Skeletal muscle tissue (tissue), 4 donors: ENCODE data around the gene AFG3L2. TPM values are rescaled to one million over a fixed set of nuclear protein-coding genes. Genes with fewer than 3 reads are reported as not detected.

Experiments used
- H3K27ac ChIP-seq: one replicate; pipeline ENCODE4 v1.7.0; 2013; ENCODE audit warnings: mild to moderate bottlenecking, low read depth, low read length, inconsistent platforms
- H3K27me3 ChIP-seq, 3 donors: one replicate each; pipeline ENCODE4 v1.7.0; 2013; ENCODE audit warnings: low read length in 3 of 3; ENCODE audit not compliant: control insufficient read depth in 3 of 3, insufficient read depth in 3 of 3
- H3K36me3 ChIP-seq, 3 donors: one replicate each; pipeline ENCODE4 v1.7.0; 2013; ENCODE audit warnings: low read length in 3 of 3; ENCODE audit not compliant: control insufficient read depth in 3 of 3, insufficient read depth in 3 of 3
- H3K4me1 ChIP-seq, 3 donors: one replicate each; pipeline ENCODE4 v1.7.0; 2013; ENCODE audit warnings: low read length in 3 of 3, mild to moderate bottlenecking in 3 of 3; ENCODE audit not compliant: control insufficient read depth in 3 of 3, insufficient read depth in 3 of 3
- H3K4me3 ChIP-seq, 3 donors: one replicate each; pipeline ENCODE4 v1.7.0; 2013; ENCODE audit warnings: low read length in 3 of 3
- H3K9ac ChIP-seq, 3 donors: one replicate each; pipeline ENCODE4 v1.7.0; 2013; ENCODE audit warnings: low read length in 3 of 3, mild to moderate bottlenecking in 3 of 3, moderate library complexity in 2 of 3, low read depth in 1 of 3
- H3K9me3 ChIP-seq, 3 donors: one replicate each; pipeline ENCODE4 v1.7.0; 2013; ENCODE audit warnings: low read length in 3 of 3; ENCODE audit not compliant: control insufficient read depth in 3 of 3
- total RNA-seq: library from RNA; depleted of rRNA; stranded (reverse); fragments of >200 nt; gene quantifications from one replicate; pipeline ENCODE4 v1.2.3, GENCODE V29; 2014
- donor health status: Osteomylitis.

AFG3L2 gene
- total RNA-seq, 1 donor from 2014 or later, result 60.5 TPM

DNA sequence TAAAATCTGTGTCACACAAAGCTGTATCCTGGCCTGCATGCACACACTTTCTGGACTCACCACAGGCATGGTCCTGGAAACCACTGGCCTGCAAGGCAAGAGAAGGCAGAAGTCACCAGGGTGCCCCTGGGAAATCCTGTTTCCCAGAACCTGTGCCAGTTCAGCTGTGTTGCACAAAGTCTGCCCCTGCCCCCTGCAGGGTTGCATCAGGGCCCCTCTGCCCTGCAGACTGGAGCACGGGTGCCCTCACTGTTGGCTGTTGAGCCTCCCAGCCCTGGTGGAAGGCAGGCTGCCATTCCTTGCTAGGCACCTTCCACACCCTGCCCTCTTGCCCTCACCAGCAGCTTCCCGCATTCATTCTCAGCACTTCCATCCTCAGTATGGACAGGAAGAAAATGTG, 86.9 kb downstream of the AFG3L2 start:
- H3K9me3 ChIP-seq, result no peaks in the 10 kb centered on the region
- H3K9ac ChIP-seq, result no peak overlapping the region
- no peaks in the 10 kb centered on the region for H3K36me3 ChIP-seq
- H3K27me3 ChIP-seq, result peaks cover 2 to 23% (median 11%) of the 10 kb centered on the region in 3 donors
- peaks cover 15 to 18% (median 15%) of the 10 kb centered on the region in 3 donors for H3K4me1 ChIP-seq
- no peak overlapping the region for H3K4me3 ChIP-seq
- H3K27ac ChIP-seq, result no peak overlapping the region

DNA sequence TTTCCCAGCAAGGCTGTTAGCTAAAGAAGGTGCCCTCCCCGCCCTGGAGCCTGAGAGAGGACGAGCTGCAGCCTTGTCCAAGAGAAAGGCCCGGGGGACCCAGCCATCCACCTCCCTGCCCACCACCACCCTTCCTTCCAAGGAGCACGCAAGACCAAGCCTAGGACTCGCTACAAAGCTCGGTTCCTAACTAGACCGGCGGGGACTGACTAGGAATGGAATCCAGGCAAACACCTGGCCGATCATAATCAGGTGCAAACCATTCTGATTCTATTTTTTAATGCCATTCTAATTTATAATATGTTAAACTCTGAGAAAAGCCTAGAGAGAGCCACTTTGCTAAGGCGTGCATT, 88.6 kb downstream of the AFG3L2 start:
- Histone ChIP-seq H3K9ac (peak overlapping the region; percentile 59 to 76 (median 74)), H3K4me3 (peak overlapping the region; percentile 71 to 78 (median 74))

DNA sequence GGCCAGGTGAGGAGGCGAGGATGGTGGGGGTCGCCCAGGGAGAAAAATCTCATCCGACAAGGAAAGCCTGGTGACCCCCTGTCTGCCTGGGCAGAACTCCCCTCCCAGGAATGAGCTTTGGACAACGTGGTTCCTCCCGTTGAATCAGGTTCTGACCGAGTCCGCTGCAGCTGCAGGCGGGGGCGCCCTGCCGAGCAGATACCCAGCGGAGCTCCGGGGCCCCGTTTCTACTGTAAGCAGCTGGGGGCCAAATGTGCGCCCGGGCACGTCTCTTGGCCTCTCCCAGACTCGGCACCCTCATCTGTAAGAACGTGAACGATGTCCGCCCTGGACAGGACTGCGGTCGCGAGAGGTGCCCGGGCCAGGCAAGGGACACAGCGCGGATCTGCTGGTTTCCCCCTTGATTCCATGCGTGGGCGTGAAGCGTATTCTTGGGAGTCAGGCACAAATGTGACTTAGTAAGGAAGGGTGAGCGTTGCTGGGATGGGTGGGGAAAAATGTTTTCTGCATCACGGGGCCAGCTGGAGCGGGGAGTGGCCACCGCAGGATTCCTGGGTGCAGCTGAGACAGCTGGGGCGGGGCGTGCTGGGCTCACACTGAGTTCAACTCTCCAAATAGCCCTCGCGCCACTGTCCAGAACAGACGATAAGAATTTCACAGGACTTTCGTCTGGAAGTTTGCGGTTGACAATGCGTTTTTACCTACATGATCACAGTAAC, 89.2 kb downstream of the AFG3L2 start:
- no peaks in the 10 kb centered on the region for H3K36me3 ChIP-seq
- peak overlapping the region; percentile 71 to 78 (median 74) for H3K4me3 ChIP-seq
- peak overlapping the region; percentile 61 to 76 (median 74) for H3K9ac ChIP-seq

More for the DNA sequence above, 88.6 kb downstream of the AFG3L2 start:
- peaks cover 0 to 15% (median 11%) of the 10 kb centered on the region in 3 donors for H3K27me3 ChIP-seq
- peak overlapping the region; percentile 47 for H3K27ac ChIP-seq
- peaks cover 15 to 18% (median 15%) of the 10 kb centered on the region in 3 donors for H3K4me1 ChIP-seq
- no peaks in the 10 kb centered on the region for H3K36me3 ChIP-seq
- no peaks in the 10 kb centered on the region for H3K9me3 ChIP-seq

GRCh38 chr18:12287131-12287681, 89.8 kb downstream of the AFG3L2 start:
- peak overlapping the region; percentile 71 to 78 (median 74) for H3K4me3 ChIP-seq
- H3K27ac ChIP-seq, result no peak overlapping the region

More for the DNA sequence above, 89.2 kb downstream of the AFG3L2 start:
- H3K27ac ChIP-seq, result peak overlapping the region; percentile 47
- no peaks in the 10 kb centered on the region for H3K9me3 ChIP-seq
- peaks cover 0 to 15% (median 11%) of the 10 kb centered on the region in 3 donors for H3K27me3 ChIP-seq
- H3K4me1 ChIP-seq, result peaks cover 15 to 18% (median 15%) of the 10 kb centered on the region in 3 donors

DNA sequence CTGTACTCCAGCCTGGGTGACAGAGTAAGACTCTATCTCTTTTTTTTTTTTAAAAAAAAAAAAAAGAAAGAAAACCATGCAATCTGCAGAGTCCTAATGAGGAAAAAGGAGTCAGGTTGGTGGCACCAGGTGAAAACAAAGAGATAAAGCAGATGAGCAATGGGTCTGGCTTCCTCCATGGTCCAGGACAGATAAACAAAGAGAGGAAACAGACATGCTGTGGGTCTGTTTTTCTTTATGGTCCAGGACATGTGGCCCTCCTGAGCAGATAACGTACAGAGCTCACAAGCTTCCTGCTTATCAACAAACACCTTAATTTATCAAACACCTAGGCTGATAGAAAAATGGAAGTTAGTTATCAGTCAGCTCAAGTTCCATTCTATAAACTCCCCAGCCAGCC, 93.4 kb downstream of the AFG3L2 start:
- Histone ChIP-seq H3K4me1 (peaks cover 19 to 29% (median 21%) of the 10 kb centered on the region in 3 donors), H3K9me3 (no peaks in the 10 kb centered on the region), H3K36me3 (no peaks in the 10 kb centered on the region), H3K9ac (no peak overlapping the region), H3K27me3 (peaks cover 0 to 7% (median 5%) of the 10 kb centered on the region in 3 donors), H3K4me3 (no peak overlapping the region), H3K27ac (no peak overlapping the region)

More at GRCh38 chr18:12287131-12287681, 89.8 kb downstream of the AFG3L2 start:
- Histone ChIP-seq H3K27me3 (peaks cover 0 to 15% (median 11%) of the 10 kb centered on the region in 3 donors), H3K9me3 (no peaks in the 10 kb centered on the region), H3K36me3 (no peaks in the 10 kb centered on the region), H3K4me1 (peaks cover 15 to 18% (median 15%) of the 10 kb centered on the region in 3 donors), H3K9ac (peak overlapping the region in 2 of 3 donors; percentile 61 to 76)

DNA sequence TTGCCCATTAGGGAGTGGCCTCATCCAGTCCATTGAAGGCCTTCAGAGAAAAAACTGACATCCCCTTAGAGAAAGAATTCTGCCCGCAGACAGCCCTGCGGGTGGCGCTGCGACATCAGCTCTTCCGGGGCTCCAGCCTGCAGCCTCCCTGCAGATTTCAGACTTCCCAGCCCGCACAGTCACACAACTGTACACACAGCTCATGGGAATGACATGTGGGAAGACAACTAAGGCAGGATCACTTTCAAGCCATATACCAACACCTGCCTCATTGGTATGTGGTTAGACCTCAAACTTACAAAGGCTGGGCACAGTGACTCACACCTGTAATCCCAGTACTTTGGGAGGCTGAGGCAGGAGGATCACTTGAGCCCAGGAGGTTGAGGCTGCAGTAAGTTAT, 93.8 kb downstream of the AFG3L2 start:
- Histone ChIP-seq H3K36me3 (no peaks in the 10 kb centered on the region), H3K4me3 (no peak overlapping the region), H3K27ac (no peak overlapping the region), H3K4me1 (peaks cover 19 to 29% (median 20%) of the 10 kb centered on the region in 3 donors), H3K9me3 (no peaks in the 10 kb centered on the region), H3K27me3 (peaks cover 0 to 7% (median 4%) of the 10 kb centered on the region in 3 donors), H3K9ac (no peak overlapping the region)

DNA sequence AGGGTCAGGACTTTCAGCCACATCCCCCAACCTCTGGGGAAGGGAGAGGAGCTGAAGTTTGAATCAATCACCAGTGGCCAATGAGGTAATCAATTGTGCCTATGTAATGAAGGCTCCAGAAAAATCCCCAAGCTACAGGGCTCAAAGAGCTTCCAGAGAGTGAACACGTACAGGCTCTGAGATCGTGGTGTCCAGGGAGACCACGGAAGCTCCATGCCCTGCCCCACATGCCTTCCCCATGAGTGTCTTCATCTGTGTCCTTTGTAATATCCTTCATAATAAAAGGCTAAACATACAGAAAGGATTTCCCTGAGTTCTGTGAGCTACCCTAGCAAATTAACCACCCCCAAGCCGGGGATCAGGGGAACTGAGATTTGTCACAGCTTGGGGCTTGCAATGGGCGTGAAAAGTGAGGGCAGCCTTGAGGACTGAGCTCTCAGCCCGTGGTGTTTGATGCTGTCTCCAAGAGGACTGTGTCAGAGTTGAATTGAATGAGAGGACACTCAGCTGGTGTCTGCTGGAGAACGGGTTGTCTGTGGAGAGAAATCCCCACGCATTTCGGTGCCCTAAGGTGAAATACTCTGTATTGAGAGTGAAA, 94.5 kb downstream of the AFG3L2 start:
- Histone ChIP-seq H3K36me3 (no peaks in the 10 kb centered on the region), H3K9me3 (no peaks in the 10 kb centered on the region), H3K27me3 (peaks cover 0 to 4% (median 2%) of the 10 kb centered on the region in 3 donors), H3K27ac (no peak overlapping the region), H3K4me1 (peaks cover 14 to 25% (median 17%) of the 10 kb centered on the region in 3 donors), H3K9ac (no peak overlapping the region), H3K4me3 (no peak overlapping the region)

DNA sequence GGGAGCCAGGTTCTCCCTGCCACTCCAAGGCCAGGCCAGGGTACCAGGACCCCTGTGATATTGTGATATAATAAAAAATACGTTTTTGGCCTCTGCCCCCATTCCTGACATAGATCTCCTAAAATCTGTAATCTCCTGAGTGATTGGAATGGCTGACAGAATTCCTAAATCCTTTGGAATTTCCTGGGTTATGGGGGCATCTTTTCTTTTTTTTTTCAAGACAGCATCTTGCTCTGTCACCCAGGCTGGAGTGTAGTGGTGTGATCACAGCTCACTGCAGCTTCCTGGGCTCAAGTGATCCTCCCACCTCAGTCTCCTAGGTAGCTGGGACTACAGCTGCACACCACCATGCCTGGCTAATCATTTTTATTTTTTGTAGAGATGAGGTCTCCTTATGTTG, 95.2 kb downstream of the AFG3L2 start:
- Histone ChIP-seq H3K36me3 (no peaks in the 10 kb centered on the region), H3K9ac (no peak overlapping the region), H3K9me3 (no peaks in the 10 kb centered on the region), H3K27ac (no peak overlapping the region), H3K4me1 (peaks cover 14 to 23% (median 14%) of the 10 kb centered on the region in 3 donors), H3K27me3 (no peaks in the 10 kb centered on the region), H3K4me3 (no peak overlapping the region)

DNA sequence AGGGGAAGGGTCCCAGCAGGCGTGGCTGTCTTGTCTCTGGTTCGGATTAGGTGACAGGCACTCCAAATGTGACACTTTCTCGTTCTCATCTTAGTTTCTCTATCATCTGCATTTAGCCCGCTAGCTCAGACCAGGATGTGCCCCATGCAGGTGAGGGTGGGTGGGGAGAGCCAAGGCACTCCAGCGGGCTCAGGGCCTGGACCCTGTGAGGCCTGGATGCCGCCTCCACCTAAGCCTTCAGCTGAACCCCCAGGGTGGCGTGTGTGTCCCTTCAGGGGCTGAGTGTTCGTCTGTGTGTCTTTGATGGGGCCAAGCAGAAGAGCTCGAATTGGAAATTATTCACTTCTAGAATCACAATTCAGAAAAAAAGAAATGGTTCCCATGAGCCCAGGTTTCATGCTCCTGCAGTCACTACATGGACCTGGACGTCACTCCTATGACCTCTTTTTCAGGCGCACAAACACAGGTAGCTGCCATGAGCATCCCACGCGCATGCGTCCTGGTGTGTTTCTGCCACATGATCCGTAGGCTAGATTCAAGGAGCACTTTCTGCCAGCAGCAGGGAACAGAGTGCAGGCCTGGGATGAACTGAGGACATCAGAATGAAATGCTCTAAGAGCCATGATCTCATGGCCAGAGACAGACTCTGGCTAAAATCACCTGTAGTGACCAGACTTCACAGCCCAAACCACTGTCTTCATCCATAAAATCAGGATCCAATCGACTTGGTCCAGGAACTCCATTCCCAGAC, 97.1 kb downstream of the AFG3L2 start:
- Histone ChIP-seq H3K4me1 (peaks cover 14 to 23% (median 14%) of the 10 kb centered on the region in 3 donors), H3K27me3 (no peaks in the 10 kb centered on the region), H3K27ac (peak overlapping the region; percentile 92), H3K9me3 (no peaks in the 10 kb centered on the region), H3K9ac (peak overlapping the region; percentile 64 to 85 (median 82)), H3K36me3 (no peaks in the 10 kb centered on the region), H3K4me3 (peak overlapping the region in 2 of 3 donors; percentile 66 to 67)
